Fibroblast of lung (primary cell): ENCODE results near the gene ZC3H12A. TPM values are rescaled to one million over a fixed set of nuclear protein-coding genes. Genes with fewer than 3 reads are reported as not detected.
"Not testable (repeated sequence)": the region's sequence is repeated elsewhere in the genome, so short reads cannot be mapped to it uniquely, and the experiment has no call there.

Experiments
- DNase-seq, 2 donors: peaks; one replicate each; pipeline versions ENCODE4 v3.0.0 to v3.0.0-alpha.2; 2010; ENCODE audit warnings: low read depth in 2 of 2
- H2AFZ ChIP-seq: 2 replicates; pipeline ENCODE4 v1.5.1; 2012; ENCODE audit warnings: low read length, control low read depth, inconsistent platforms
- H3K27ac ChIP-seq: 2 replicates; pipeline ENCODE4 v1.5.1; 2011; ENCODE audit warnings: low read length, control low read depth; ENCODE audit not compliant: insufficient read depth
- H3K27me3 ChIP-seq: 2 replicates; pipeline ENCODE4 v1.5.1; 2011; ENCODE audit warnings: mild to moderate bottlenecking, low read length; ENCODE audit not compliant: control insufficient read depth, insufficient read depth
- H3K36me3 ChIP-seq: 2 replicates; pipeline ENCODE4 v1.5.1; 2011; ENCODE audit warnings: low read length; ENCODE audit not compliant: control insufficient read depth, insufficient read depth
- H3K4me1 ChIP-seq: 2 replicates; pipeline ENCODE4 v1.5.1; 2011; ENCODE audit warnings: low read length; ENCODE audit not compliant: control insufficient read depth, insufficient read depth; ENCODE audit errors: extremely low read depth
- H3K4me2 ChIP-seq: 2 replicates; pipeline ENCODE4 v1.5.1; 2011; ENCODE audit warnings: low read length, control low read depth; ENCODE audit not compliant: insufficient read depth; ENCODE audit errors: extremely low read depth
- H3K4me3 ChIP-seq, 4 experiments: fragments of 200-600 bp in 1 of 4; sonication (generic) in 1 of 4; replicated peaks in 1 of 4; 2 replicates each; pipeline ENCODE4 v1.5.1; 2011 to 2016; ENCODE audit warnings: low read length in 4 of 4, low read depth in 3 of 4, mild to moderate bottlenecking in 3 of 4, control low read depth in 2 of 4, inconsistent platforms in 1 of 4, mixed read lengths in 1 of 4; ENCODE audit not compliant: insufficient read depth in 1 of 4; ENCODE audit errors: control extremely low read depth in 1 of 4
- H3K79me2 ChIP-seq: 2 replicates; pipeline ENCODE4 v1.5.1; 2012; ENCODE audit warnings: mild to moderate bottlenecking, low read length, inconsistent platforms; ENCODE audit not compliant: control insufficient read depth, insufficient read depth
- H3K9ac ChIP-seq: 2 replicates; pipeline ENCODE4 v1.5.1; 2011; ENCODE audit warnings: mild to moderate bottlenecking, low read length, control low read depth; ENCODE audit not compliant: insufficient read depth
- H3K9me3 ChIP-seq: 2 replicates; pipeline ENCODE4 v1.5.1; 2012; ENCODE audit warnings: low read depth, low read length; ENCODE audit not compliant: control insufficient read depth, insufficient read depth
- H4K20me1 ChIP-seq: 2 replicates; pipeline ENCODE4 v1.5.1; 2011; ENCODE audit warnings: low read length; ENCODE audit not compliant: control insufficient read depth, insufficient read depth; ENCODE audit errors: extremely low read depth
- EZH2 ChIP-seq: IDR thresholded peaks from 2 replicates; pipeline ENCODE4 v1.5.1; 2012; ENCODE audit warnings: low read length, control low read depth, mild to moderate bottlenecking; ENCODE audit errors: missing control alignments
- polyA plus RNA-seq, 2 donors: library from polyadenylated mRNA; depleted of rRNA in 1 of 2; stranded (reverse) in 1 of 2; unstranded in 1 of 2; fragments of >200 nt; gene quantifications; 2 replicates each; pipeline ENCODE4 v1.2.1, GENCODE V29; 2011 to 2012; ENCODE audit warnings: missing spikeins in 1 of 2
- total RNA-seq: library from RNA; depleted of rRNA; stranded (reverse); fragments of >200 nt; gene quantifications from 2 replicates; pipeline ENCODE4 v1.2.1, GENCODE V29; 2014
- TF ChIP-seq, protein P1 (sequence below), 2 donors: IDR thresholded peaks in 1 of 2; conservative IDR thresholded peaks in 1 of 2; 1 replicate in 1 of 2; 2 replicates in 1 of 2; pipeline ENCODE4 v1.5.1; 2011 to 2012; ENCODE audit warnings: low read length in 2 of 2, control low read depth in 1 of 2, inconsistent platforms in 1 of 2, low read depth in 1 of 2, mild to moderate bottlenecking in 1 of 2

ZC3H12A gene
- total and polyA plus RNA-seq, 2 donors (not counting 1 experiment from before 2014, with no cell fraction given), result 4.9 to 7.8 TPM

DNA sequence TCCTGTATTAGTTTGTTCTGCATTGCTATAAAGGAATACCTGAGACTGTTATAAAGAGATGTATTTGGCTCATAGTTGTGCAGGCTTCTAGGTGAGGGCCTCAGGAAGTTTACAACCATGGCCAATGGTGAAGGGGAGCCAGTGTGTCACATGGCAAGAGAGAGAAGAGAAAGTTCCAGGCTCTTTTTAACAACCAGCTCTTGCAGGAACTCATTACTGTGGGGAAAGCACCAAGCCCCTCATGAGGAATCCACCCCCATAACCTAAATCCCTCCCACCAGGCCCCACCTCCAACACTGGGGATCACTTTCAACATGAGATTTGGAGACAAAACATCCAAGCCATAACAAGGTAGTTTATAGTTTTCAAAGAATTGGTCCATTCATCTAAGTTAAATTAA lies 45.2 kb downstream of the ZC3H12A start:
- Histone ChIP-seq H3K9ac (no peak overlapping the region), H3K36me3 (no peaks in the 10 kb centered on the region), H3K9me3 (no peaks in the 10 kb centered on the region), H4K20me1 (no peaks in the 10 kb centered on the region), H3K27me3 (no peaks in the 10 kb centered on the region), H3K4me1 (no peaks in the 10 kb centered on the region), H3K27ac (no peak overlapping the region), H3K4me2 (no peak overlapping the region), H3K79me2 (no peaks in the 10 kb centered on the region), H2AFZ (no peak overlapping the region), H3K4me3 (no peak overlapping the region)
- no peak for TF ChIP-seq EZH2
- TF ChIP-seq, protein P1, sequence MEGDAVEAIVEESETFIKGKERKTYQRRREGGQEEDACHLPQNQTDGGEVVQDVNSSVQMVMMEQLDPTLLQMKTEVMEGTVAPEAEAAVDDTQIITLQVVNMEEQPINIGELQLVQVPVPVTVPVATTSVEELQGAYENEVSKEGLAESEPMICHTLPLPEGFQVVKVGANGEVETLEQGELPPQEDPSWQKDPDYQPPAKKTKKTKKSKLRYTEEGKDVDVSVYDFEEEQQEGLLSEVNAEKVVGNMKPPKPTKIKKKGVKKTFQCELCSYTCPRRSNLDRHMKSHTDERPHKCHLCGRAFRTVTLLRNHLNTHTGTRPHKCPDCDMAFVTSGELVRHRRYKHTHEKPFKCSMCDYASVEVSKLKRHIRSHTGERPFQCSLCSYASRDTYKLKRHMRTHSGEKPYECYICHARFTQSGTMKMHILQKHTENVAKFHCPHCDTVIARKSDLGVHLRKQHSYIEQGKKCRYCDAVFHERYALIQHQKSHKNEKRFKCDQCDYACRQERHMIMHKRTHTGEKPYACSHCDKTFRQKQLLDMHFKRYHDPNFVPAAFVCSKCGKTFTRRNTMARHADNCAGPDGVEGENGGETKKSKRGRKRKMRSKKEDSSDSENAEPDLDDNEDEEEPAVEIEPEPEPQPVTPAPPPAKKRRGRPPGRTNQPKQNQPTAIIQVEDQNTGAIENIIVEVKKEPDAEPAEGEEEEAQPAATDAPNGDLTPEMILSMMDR (conservative IDR thresholded peaks at IDR 0.05 in 1 of 2, IDR thresholded peaks at IDR 0.05 in 1 of 2; ENCODE audit: low read depth in 1 of 2, low read length in 2 of 2), result no peak
- DNase-seq, result no peak

DNA sequence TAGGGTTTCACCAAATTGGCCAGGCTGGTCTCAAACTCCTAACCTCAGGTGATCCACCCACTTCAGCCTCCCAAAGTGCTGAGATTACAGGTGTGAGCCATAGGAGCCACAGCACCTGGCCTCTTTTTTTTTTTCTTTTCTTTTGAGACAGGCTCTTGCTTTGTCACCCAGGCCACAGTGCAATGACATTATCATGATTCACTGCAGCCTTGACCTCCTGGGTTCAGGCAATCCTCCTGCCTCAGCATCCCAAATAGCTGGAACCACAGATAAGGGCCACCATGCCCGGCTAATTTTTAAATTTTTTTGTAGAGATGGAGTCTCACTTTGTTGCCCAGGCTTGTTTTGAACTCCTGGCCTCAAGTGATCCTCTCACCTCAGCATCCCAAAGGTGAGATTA lies 55.5 kb downstream of the ZC3H12A start:
- H3K4me2 ChIP-seq, H3K9ac ChIP-seq, H2AFZ ChIP-seq, H3K36me3 ChIP-seq, H3K79me2 ChIP-seq, H3K9me3 ChIP-seq, H3K27ac ChIP-seq, H4K20me1 ChIP-seq, H3K27me3 ChIP-seq, H3K4me1 ChIP-seq, DNase-seq, H3K4me3 ChIP-seq: not testable (repeated sequence)

DNA sequence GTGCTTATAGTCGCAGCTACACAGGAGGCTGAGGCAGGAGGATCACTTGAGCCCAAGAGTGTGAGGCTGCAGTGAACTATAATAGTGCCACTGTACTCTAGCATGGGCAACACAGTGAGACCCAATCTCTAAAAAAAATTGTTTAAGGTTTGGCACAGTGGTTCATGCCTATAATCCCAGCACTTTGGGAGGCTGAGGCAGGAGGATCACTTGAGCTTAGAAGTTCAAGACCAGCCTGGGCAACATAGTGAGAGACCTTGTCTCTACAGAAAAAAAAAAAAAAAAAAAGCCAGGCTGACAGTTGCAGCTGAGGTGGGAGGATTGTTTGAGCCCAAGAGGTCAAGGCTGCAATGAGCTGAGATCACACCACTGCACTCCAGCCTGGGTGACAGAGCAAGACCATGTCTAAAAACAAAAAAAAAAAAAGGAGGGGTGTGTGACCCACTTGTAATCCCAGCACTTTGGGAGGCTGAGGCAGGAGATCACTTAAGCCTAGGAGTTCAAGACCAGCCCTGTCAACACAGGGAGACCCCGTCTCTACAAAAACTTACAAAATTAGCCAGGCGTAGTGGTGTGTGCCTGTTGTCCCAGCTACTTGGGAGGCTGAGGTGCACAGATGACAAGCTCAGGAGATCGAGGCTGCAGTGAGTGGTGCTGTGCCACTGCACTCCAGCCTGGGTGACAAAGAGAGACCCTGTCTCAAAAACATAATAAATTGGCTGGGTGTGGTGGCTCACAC lies 58.2 kb downstream of the ZC3H12A start:
- not testable (repeated sequence) for DNase-seq, H3K27me3 ChIP-seq, H3K9me3 ChIP-seq, H4K20me1 ChIP-seq, H3K4me1 ChIP-seq, H3K4me3 ChIP-seq, H3K9ac ChIP-seq, H2AFZ ChIP-seq, H3K27ac ChIP-seq, H3K4me2 ChIP-seq, H3K79me2 ChIP-seq, H3K36me3 ChIP-seq

DNA sequence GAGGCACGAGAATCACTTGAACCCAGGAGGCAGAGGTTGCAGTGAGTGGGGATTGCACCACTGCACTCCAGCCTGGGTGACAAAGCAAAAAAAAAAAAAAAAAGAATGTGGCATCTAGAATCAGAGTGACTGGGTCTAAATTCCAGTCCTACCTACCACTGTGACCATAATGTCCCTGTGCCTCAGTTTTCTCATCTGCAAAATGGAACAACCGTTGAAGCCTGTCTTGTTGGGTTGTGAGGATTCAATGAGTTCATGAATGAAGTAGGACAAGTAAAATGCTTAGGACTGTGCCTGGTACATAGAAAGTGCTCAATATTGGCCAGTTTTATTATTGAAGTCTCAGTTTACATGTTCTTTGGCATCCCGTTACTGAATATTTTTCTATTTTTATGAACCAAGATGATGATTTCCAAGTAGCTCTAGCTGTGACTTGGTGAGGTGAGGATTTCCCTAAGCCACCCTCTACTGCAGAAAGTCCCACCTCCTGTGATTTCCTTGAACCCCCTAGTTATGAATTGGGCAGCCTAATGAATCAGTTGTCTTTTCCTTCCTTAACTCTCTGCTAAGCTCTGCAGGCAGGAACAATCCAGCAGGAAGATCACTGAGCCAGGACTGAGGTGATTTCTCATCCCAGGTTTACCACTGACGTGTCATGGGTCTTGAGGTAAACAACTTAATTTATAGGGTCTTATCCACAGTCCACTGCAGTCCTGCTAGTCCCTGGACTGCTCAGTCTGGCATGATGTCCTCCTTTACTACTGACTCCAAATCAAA lies 59.1 kb downstream of the ZC3H12A start:
- H3K9me3 ChIP-seq, result no peaks in the 10 kb centered on the region
- TF ChIP-seq, protein P1 (conservative IDR thresholded peaks at IDR 0.05 in 1 of 2, IDR thresholded peaks at IDR 0.05 in 1 of 2; ENCODE audit: low read depth in 1 of 2, low read length in 2 of 2), result no peak
- H4K20me1 ChIP-seq, result no peaks in the 10 kb centered on the region
- no peak overlapping the region for H3K4me3 ChIP-seq
- no peak overlapping the region for H2AFZ ChIP-seq
- no peak overlapping the region for H3K9ac ChIP-seq
- H3K27me3 ChIP-seq, result no peaks in the 10 kb centered on the region
- H3K27ac ChIP-seq, result peak overlapping the region; percentile 6
- peaks cover 2% of the 10 kb centered on the region for H3K36me3 ChIP-seq
- H3K4me1 ChIP-seq, result peaks cover 2% of the 10 kb centered on the region
- H3K4me2 ChIP-seq, result no peak overlapping the region
- H3K79me2 ChIP-seq, result no peaks in the 10 kb centered on the region
- DNase-seq, result no peak
